SK-N-MC (cell line): Measurements from ENCODE around the gene MMEL1.

Experiments
- EZH2 ChIP-seq: fragments of 200-600 bp; sonication (generic); IDR thresholded peaks from one replicate; pipeline ENCODE4 v1.6.1; 2017; ENCODE audit warnings: antibody characterized with exemption
- POLR2AphosphoS5 ChIP-seq: IDR thresholded peaks from 2 replicates; pipeline ENCODE4 v1.6.1; 2012; ENCODE audit warnings: mild to moderate bottlenecking, low read depth, low read length, borderline replicate concordance

DNA sequence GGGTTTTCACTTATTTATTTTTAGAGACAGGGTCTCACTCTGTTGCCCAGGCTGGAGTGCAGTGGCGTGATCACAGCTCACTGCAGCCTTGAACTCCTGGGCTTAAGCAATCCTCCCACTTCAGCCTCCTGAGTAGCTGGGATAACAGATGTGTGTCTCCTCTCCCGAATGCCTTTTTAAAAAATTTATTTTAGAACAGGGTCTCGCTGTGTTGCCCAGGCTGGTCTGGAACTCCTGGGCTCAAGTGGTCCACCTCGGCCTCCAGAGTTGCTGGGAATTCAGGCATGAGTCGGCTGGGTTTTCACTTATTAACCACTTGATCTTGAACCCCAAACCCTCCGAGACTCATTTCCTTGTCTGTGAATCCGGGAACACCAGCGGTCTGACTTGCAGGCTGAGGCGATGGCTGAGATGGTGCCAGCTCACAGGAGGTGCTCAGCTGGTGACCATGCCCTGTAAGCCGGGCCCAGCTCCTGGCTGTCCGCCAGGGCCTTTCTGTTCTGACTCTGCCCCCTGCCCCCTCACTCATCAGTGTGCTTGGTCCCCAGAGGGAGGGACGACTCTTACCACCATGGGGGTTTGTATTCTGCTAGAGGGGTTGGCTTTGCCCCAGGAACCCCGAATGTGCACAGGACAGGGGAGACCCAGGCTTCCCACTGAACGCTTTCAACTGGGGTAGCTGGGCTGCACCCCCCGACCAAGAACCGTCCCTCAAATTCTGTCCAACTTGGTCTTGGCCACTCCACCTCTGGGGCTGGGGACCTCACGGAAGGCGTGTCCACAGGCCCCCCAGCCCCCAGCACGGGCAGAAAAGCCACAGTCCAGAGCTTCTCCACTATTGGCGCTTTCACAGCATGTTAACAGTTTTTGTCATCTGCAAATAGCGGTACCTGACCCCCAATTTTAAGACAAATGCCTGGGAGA lies 22.5 kb downstream of the MMEL1 start:
- no peak for TF ChIP-seq POLR2AphosphoS5
- TF ChIP-seq EZH2: no peak
